Upper lobe of left lung (tissue), 6 donors: ENCODE measurements around the gene RAB38. TPM values are rescaled to one million over a fixed set of nuclear protein-coding genes. Genes with fewer than 3 reads are reported as not detected.

Experiments
- ATAC-seq, 2 donors: fragments of 200-7000 bp; cut with Tn5 transposase; one replicate each; pipeline ENCODE4 v1.9.1; 2022; ENCODE audit warnings: mild to moderate bottlenecking in 2 of 2, moderate library complexity in 2 of 2; ENCODE audit not compliant: low FRiP score in 2 of 2
- DNase-seq, 2 donors: peaks; one replicate each; pipeline ENCODE4 v3.0.0-alpha.2; 2019 to 2020
- H3K27ac ChIP-seq, 4 donors: fragments of 200-600 bp; sonication (generic); one replicate each; pipeline ENCODE4 v1.5.1; 2016 to 2019
- H3K27me3 ChIP-seq, 4 donors: fragments of 200-600 bp; sonication (generic); one replicate each; pipeline ENCODE4 v1.5.1; 2017 to 2019
- H3K36me3 ChIP-seq, 4 donors: fragments of 200-600 bp; sonication (generic); one replicate each; pipeline ENCODE4 v1.5.1; 2016 to 2019
- H3K4me1 ChIP-seq, 4 donors: fragments of 200-600 bp; sonication (generic); one replicate each; pipeline ENCODE4 v1.5.1; 2018 to 2019
- H3K4me3 ChIP-seq, 4 donors: fragments of 200-600 bp; sonication (generic); one replicate each; pipeline ENCODE4 v1.5.1; 2017 to 2019; ENCODE audit warnings: mild to moderate bottlenecking in 2 of 4, moderate library complexity in 1 of 4
- H3K9me3 ChIP-seq, 4 donors: fragments of 200-600 bp; sonication (generic); one replicate each; pipeline ENCODE4 v1.5.1; 2018 to 2019
- CTCF ChIP-seq, 6 experiments: fragments of 450-650 bp in 4 of 6; fragments of 200-600 bp in 2 of 6; sonication (generic) in 2 of 6; IDR thresholded peaks; one replicate each; pipeline ENCODE4 v1.5.1; 2016 to 2019; ENCODE audit warnings: antibody characterized with exemption in 6 of 6
- EP300 ChIP-seq, 4 donors: sonication (generic); formaldehyde crosslinking; IDR thresholded peaks; one replicate each; pipeline ENCODE4 v1.5.1; 2017; ENCODE audit warnings: antibody characterized with exemption in 4 of 4, control low read depth in 2 of 4
- POLR2A ChIP-seq, 4 donors: fragments of 450-650 bp; IDR thresholded peaks; one replicate each; pipeline ENCODE4 v1.5.1; 2016 to 2017; ENCODE audit warnings: antibody characterized with exemption in 4 of 4, mild to moderate bottlenecking in 2 of 4
- POLR2AphosphoS5 ChIP-seq, 2 donors: sonication (generic); formaldehyde crosslinking; IDR thresholded peaks; one replicate each; pipeline ENCODE4 v1.5.1; 2017; ENCODE audit warnings: antibody characterized with exemption in 2 of 2
- WGBS, 2 donors: methylation state at CpG; one replicate each; pipeline ENCODE4 v1.1.5; 2017 to 2018; 5-methylcytosine and 5-hydroxymethylcytosine counted together
- total RNA-seq, 6 donors: library from RNA; depleted of rRNA in 4 of 6; stranded (reverse); fragments of >200 nt in 4 of 6; gene quantifications; one replicate each; pipeline versions ENCODE4 v1.1.0 to v1.2.1, GENCODE V29; 2016 to 2021
- donor health status: DM: no; HTN: no; CAD: no; lungs with moderate emphysema.
- donor health status: DM: no; HTN: yes; CAD: no; lungs with severe emphysema.

Gene RAB38
- total RNA-seq, 6 donors from 2014 or later = 6.3 to 10.6 (median 7.1) TPM; not detected in 1

- peaks cover 0 to under 1% (median 0%) of the 10 kb centered on the region in 4 donors for H3K4me1 ChIP-seq
- no peak overlapping the region for H3K4me3 ChIP-seq
- no peak overlapping the region for H3K27ac ChIP-seq
- no peaks in the 10 kb centered on the region for H3K36me3 ChIP-seq
- no peak for TF ChIP-seq EP300 (IDR thresholded peaks at IDR 0.05)
- no peak for TF ChIP-seq POLR2AphosphoS5 (IDR thresholded peaks at IDR 0.05)
- TF ChIP-seq CTCF (IDR thresholded peaks at IDR 0.05) = no peak
- TF ChIP-seq POLR2A (IDR thresholded peaks at IDR 0.05) = no peak
- DNase-seq (no peak), ATAC-seq (no peak)
- no peaks in the 10 kb centered on the region for H3K9me3 ChIP-seq
- H3K27me3 ChIP-seq = no peaks in the 10 kb centered on the region
These were observed 77.0 kb downstream of the RAB38 start for GRCh38 chr11:88098289-88098688.

GRCh38 chr11:88089134-88089533, 86.1 kb downstream of the RAB38 start:
- TF ChIP-seq POLR2AphosphoS5 (IDR thresholded peaks at IDR 0.05) (no peak), EP300 (IDR thresholded peaks at IDR 0.05) (no peak), POLR2A (IDR thresholded peaks at IDR 0.05) (no peak), CTCF (IDR thresholded peaks at IDR 0.05) (no peak)
- Histone ChIP-seq H3K36me3 (no peaks in the 10 kb centered on the region), H3K9me3 (no peaks in the 10 kb centered on the region), H3K27ac (no peak overlapping the region), H3K4me1 (no peaks in the 10 kb centered on the region), H3K4me3 (no peak overlapping the region), H3K27me3 (no peaks in the 10 kb centered on the region)
- 77 to 78% methylated on average over 1 of the region's 1 CpG for WGBS, 2 donors
- ATAC-seq (no peak), DNase-seq (no peak)

GRCh38 chr11:88087337-88087736, 87.9 kb downstream of the RAB38 start:
- no peaks in the 10 kb centered on the region for H3K27me3 ChIP-seq
- H3K4me3 ChIP-seq = no peak overlapping the region
- DNase-seq = no peak
- H3K27ac ChIP-seq = no peak overlapping the region
- H3K36me3 ChIP-seq = no peaks in the 10 kb centered on the region
- WGBS, 2 donors = 63 to 80% methylated on average over 3 of the region's 3 CpGs
- TF ChIP-seq EP300 (IDR thresholded peaks at IDR 0.05) = no peak
- no peak for TF ChIP-seq CTCF (IDR thresholded peaks at IDR 0.05)
- TF ChIP-seq POLR2A (IDR thresholded peaks at IDR 0.05) = no peak
- no peak for TF ChIP-seq POLR2AphosphoS5 (IDR thresholded peaks at IDR 0.05)
- no peak for ATAC-seq
- H3K9me3 ChIP-seq = no peaks in the 10 kb centered on the region
- H3K4me1 ChIP-seq = no peaks in the 10 kb centered on the region

- no peak for ATAC-seq
- Histone ChIP-seq H3K27ac (no peak overlapping the region), H3K4me1 (no peaks in the 10 kb centered on the region), H3K4me3 (no peak overlapping the region), H3K9me3 (no peaks in the 10 kb centered on the region), H3K36me3 (no peaks in the 10 kb centered on the region), H3K27me3 (no peaks in the 10 kb centered on the region)
- WGBS, 2 donors = 81 to 90% methylated on average over 2 of the region's 2 CpGs
- DNase-seq = no peak
- TF ChIP-seq POLR2A (IDR thresholded peaks at IDR 0.05) (no peak), CTCF (IDR thresholded peaks at IDR 0.05) (no peak), EP300 (IDR thresholded peaks at IDR 0.05) (no peak), POLR2AphosphoS5 (IDR thresholded peaks at IDR 0.05) (no peak)
These were observed 88.9 kb downstream of the RAB38 start for GRCh38 chr11:88086297-88086696.

- H3K4me1 ChIP-seq = no peaks in the 10 kb centered on the region
- H3K27me3 ChIP-seq = no peaks in the 10 kb centered on the region
- H3K36me3 ChIP-seq = no peaks in the 10 kb centered on the region
- H3K4me3 ChIP-seq = no peak overlapping the region
- ATAC-seq (no peak), DNase-seq (no peak)
- no peak overlapping the region for H3K27ac ChIP-seq
- H3K9me3 ChIP-seq = no peaks in the 10 kb centered on the region
- 59 to 80% methylated on average over 1 of the region's 1 CpG for whole genome bisulfite sequencing, 2 donors
- TF ChIP-seq CTCF (IDR thresholded peaks at IDR 0.05) = no peak
- TF ChIP-seq POLR2A (IDR thresholded peaks at IDR 0.05) = no peak
- TF ChIP-seq EP300 (IDR thresholded peaks at IDR 0.05) = no peak
- no peak for TF ChIP-seq POLR2AphosphoS5 (IDR thresholded peaks at IDR 0.05)
These were observed 104.8 kb downstream of the RAB38 start for GRCh38 chr11:88070437-88070836.
